H54 (cell line): ENCODE results near the gene KDM2B.

ENCODE experiments used
- DNase-seq: peaks from one replicate; pipeline ENCODE4 v3.0.0; 2011; ENCODE audit warnings: low spot score, mixed read lengths; ENCODE audit not compliant: insufficient read length
- FAIRE-seq: peaks from 3 replicates; lab custom pipeline; 2011; peaks lifted over from hg19 to GRCh38; lab: Jason Lieb, UNC
- POLR2A ChIP-seq: IDR thresholded peaks from 2 replicates; pipeline ENCODE4 v1.6.1; 2011; ENCODE audit warnings: low read depth, mild to moderate bottlenecking, low read length

Gene KDM2B

GRCh38 chr12:121520119-121520518 lies 60.7 kb downstream of the KDM2B start:
- FAIRE-seq = no peak
- DNase-seq = no peak
- no peak for TF ChIP-seq POLR2A

GRCh38 chr12:121519227-121519626 lies 61.6 kb downstream of the KDM2B start:
- FAIRE-seq (no peak), DNase-seq (no peak)
- no peak for TF ChIP-seq POLR2A

DNA sequence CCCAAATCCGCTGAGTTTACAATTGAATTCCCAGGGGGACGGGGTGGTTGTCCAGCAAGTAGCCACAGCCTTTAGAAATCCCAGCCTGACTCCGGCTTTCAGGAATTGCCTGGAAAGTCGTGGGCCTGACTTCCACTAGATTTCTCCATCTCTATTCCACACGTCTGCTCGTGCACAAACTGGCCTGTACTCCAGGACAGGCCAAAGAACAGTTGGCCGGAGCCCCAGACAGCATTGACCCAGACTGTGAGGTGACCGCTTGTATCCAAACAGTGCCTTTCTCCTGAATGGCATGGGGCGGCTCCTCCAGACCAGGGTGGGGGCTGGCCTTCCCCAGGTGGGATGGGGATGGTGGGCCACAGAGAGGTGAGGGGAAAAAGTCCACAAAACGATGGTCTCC lies 62.2 kb downstream of the KDM2B start:
- DNase-seq = no peak
- FAIRE-seq = no peak

GRCh38 chr12:121516437-121517011 lies 64.3 kb downstream of the KDM2B start:
- DNase-seq (no peak), FAIRE-seq (no peak)
- TF ChIP-seq POLR2A = no peak

More for the DNA sequence above, 62.2 kb downstream of the KDM2B start:
- TF ChIP-seq POLR2A = no peak

DNA sequence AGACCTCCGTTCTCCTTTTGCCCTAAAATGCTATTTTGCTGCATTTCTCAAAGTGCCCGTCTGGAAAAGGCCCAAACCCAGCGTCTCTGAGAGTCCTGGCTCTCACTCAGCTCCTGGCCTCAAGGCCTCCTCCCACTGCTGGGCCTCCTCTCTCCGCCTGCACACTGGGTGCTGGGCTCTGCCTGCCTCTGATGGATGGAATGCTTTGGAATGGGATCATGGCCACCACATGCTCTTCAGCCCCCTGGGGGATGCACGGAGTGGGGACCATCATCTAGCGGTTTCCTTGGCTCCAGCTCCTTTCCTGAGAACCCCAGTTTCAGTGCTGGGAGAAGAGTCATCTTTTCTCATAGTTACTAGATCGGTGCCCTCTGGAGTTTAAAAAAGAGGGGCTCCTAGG lies 65.2 kb downstream of the KDM2B start:
- FAIRE-seq (no peak), DNase-seq (no peak)
- no peak for TF ChIP-seq POLR2A

DNA sequence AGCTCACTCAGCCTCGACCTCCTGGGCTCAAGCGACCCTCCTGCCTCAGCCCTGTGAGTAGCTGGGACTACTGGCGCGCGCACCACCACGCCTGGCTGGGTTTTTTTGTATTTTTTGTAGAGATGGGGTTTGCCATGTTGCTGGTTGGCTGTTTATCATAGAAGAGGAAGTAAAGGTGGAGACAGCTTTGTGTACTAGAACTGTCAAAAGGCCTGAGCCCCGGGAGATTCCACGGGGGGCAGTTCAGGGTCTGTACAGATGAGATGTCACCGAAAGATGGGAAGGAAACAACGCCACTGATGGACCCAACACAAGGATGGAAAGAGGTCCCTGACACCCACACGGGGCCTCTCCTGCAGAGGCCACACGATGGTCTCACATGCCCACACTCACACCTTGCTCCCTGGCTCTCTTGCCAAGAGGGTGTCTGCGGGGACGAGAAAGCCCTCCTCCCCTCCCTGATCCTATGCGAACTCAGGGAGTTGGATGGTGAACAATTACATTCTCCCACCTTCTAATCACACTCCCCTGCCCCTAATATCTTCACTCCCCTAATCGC lies 66.6 kb downstream of the KDM2B start:
- FAIRE-seq (no peak), DNase-seq (no peak)
- TF ChIP-seq POLR2A = no peak

GRCh38 chr12:121513464-121514183 lies 67.2 kb downstream of the KDM2B start:
- peak; percentile 91 for DNase-seq
- TF ChIP-seq POLR2A = no peak
- FAIRE-seq = peak; percentile 33

DNA sequence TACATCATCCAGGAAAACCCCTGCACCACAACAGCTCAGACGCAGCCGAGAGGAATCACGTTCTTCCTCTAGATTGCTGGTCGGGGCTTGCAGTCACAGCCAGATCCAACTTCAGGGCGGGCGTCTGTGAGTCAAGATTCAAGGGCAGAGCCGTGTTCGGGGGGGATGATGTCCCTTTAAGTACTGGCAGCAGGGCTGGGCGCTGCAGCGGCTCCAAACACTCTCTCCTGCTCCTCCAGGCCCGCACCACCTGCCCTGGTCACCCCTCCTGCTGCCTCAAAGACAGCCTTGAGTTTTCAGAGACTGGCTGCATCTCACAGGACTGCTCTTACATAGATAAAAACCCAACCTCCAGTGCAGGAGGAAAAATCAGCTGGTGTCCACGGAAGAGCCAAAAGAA lies 68.3 kb downstream of the KDM2B start:
- TF ChIP-seq POLR2A = no peak
- no peak for FAIRE-seq

DNA sequence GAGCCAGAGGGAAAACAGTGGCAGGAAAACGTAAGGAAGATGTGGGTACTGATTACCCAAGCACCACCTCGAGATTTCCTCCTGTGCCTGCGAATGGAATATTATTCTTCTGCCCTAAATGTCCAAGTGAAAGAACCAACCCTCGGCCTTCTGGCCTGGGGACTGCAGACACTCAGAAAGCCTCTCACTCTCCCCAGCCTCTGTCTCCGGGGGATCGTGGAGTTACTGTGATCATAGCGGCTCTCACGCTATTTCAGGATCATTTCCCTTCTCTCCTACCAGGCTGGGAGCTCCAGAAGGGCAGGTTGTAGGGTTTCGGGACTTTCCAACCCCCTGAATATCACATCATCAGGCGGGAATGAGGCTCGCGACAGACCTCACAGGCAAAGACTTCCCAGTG lies 68.9 kb downstream of the KDM2B start:
- FAIRE-seq = no peak

More for the DNA sequence above, 68.3 kb downstream of the KDM2B start:
- no peak for DNase-seq

GRCh38 chr12:121509339-121509738 lies 71.5 kb downstream of the KDM2B start:
- no peak for FAIRE-seq
- no peak for TF ChIP-seq POLR2A
- DNase-seq = no peak

More for the DNA sequence above, 68.9 kb downstream of the KDM2B start:
- no peak for TF ChIP-seq POLR2A
- no peak for DNase-seq

DNA sequence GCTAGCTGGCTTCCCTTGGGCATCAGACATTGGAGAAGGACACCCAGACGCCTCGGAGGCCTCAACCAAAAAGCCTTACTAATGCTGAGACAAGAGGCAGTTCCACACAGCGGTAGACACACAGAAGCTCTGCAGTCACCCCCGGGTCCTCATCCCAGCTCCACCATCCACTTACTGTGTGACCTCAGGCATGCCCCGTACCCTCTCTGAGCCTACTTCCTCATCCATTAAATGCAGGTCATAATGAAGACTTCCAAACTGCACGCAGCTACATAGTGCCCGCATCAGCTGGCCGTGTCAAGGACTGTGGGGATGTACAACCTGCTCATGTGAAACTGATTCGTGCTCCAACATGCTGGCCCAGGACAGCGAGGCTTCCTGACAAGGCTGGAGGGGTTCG lies 72.3 kb downstream of the KDM2B start:
- DNase-seq (no peak), FAIRE-seq (no peak)
- no peak for TF ChIP-seq POLR2A

DNA sequence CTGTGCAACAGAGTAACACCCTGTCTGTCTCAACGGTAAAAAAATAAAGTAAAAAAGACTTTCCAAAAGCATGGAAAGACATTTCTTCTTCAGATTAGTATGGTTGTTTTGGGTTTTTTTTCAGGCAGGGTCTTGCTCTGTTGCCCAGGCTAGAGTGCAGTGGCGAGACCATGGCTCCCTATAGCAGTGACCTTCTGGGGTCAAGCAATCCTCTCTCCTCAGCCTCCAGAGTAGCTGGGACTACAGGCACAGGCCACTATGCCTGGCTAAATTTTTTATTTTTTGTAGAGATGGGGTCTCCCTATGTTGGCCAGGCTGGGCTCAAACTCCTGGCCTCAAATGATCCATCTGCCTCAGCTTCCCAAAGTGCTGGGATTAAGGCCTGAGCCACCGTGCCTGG lies 72.8 kb downstream of the KDM2B start:
- DNase-seq = no peak
- no peak for TF ChIP-seq POLR2A
- FAIRE-seq = no peak

GRCh38 chr12:121507245-121507644 lies 73.6 kb downstream of the KDM2B start:
- DNase-seq = no peak
- FAIRE-seq = no peak
- TF ChIP-seq POLR2A = no peak

GRCh38 chr12:121505513-121505912 lies 75.3 kb downstream of the KDM2B start:
- FAIRE-seq (no peak), DNase-seq (no peak)
- no peak for TF ChIP-seq POLR2A

DNA sequence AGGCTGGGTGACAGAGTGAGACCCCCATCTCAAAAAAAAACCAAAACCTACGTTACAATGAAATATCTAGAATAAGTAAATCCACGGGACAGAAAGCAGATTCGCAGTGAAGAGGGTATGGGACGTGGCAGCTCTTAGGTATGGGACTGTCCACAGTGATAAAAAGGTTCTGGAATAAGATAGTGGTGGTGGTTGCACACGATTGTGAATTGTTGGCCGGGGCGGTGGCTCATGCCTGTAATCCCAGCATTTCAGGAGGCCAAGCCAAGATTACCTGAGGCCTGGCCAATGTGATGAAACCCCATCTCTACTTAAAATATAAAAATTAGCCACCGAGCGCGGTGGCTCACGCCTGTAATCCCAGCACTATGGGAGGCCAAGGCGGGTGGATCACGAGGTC lies 76.3 kb downstream of the KDM2B start:
- FAIRE-seq (no peak), DNase-seq (no peak)
- no peak for TF ChIP-seq POLR2A

DNA sequence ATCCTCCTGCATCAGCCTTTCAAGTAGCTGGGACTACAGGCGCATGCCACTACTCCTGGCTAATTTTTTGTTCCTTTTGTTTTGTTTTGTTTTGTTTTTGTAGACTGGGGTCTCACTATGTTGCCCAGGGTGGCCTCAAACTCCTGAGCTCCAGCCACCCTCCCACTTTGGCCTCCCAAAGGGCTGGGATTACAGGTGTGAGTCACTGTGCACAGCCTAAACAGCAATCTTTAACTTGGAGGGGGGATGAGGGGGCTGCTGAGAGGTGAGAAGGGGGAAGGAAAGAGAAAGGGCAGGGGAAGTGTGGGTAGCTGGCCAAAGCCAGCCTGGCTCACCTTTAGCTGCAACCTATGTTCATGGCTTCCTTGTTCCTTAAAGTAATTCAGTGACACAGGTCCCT lies 77.4 kb downstream of the KDM2B start:
- FAIRE-seq (no peak), DNase-seq (no peak)
- TF ChIP-seq POLR2A = no peak
